ENCODE measurements around the gene PNMA6E.

The PNMA6E gene

DNA sequence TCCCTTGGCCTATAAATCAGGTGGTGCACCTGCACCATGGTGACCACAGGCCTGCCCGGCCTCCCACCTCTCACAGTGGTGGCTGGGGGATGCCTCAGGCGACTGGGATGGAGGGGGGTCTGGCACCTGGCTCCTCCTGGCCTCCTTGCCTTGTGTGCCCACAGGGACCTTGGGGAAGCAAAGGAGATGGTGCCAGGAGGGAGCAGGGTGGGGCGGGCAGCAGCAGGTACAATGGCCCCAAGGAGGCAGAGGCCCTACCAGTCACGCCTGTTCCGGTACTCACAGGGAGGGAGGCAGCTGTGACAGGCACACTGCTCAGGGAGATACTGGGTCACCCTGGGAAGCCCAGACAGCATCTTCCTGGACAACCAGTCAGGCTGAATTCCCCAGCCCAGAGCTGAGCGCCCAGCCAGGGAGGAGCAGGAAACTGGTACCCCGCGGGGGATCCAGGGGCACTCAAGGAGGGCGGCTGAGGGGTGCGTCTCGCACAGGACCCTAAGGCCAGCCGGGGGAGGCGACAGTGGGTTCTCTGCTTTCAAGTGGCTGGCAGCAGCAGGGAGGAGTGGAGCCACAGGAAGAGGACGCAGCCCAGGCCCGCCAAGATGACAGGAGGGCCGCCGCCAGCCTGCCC lies 45.9 kb upstream of the PNMA6E start:
- DNase-seq (ENCODE audit: low read depth in 2 of 2), result no peak
- no peak for TF ChIP-seq CTCF (IDR thresholded peaks at IDR 0.05; ENCODE audit: low read depth, low read length)
- no peak overlapping the region for H3K4me3 ChIP-seq (replicated peaks in 1 of 2; ENCODE audit: low read depth in 2 of 2, low read length in 2 of 2)

DNA sequence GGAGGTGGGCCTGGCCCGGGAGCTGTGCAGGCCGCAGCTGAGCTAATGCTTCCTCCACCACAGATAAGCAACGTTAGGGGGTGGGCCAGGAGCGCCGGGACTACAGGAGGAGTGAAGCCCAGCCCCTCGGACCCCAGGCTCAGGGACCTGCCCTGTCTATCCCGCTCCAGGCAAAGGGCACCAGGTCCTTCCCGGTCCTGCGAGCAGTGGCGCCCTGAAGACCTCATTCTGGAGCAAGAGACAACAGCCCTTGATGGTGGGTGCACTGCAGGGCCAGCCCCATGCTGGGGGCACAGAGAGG lies 45.4 kb upstream of the PNMA6E start:
- DNase-seq (ENCODE audit: low read depth in 2 of 2), result no peak
- H3K4me3 ChIP-seq (replicated peaks in 1 of 2; ENCODE audit: low read depth in 2 of 2, low read length in 2 of 2), result no peak overlapping the region
- no peak for TF ChIP-seq CTCF (IDR thresholded peaks at IDR 0.05; ENCODE audit: low read depth, low read length)

DNA sequence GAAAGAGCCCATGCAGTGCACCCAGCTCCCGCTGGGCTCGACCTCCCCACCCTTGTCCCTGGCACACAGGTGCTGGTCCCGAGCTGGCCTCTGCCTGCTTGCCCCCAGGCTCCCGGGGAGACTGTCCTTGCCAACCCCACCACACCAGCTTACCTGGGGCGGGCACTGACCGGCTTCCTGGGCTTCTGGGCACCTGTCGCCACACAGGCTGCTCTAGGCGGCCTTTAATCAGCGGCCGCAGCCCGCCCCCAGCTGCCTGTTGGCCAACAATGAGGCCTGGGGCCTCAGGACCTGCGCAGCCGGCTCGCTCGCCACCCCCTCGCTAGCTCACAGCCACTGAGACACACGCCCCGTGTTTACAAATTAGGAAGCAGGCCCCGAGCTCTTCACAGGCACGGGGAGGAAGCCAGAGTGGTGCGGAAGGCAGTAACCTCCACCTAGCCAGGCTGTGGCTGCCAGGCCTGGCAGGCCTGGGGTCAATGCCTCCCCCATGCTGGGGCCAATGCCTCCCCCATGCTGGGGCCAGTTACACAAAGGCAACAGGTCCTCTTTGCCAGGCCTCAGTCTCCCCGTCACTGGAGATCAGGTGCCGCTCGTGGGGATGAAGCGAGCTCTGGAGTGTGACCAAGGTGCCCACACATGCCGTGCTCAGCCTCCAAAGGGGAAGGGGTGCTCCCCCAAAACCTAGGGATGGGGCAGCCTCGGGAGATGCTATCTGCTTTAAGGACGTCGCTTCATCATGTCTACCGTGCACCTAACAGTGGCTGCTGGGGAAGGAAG lies 44.9 kb upstream of the PNMA6E start, which contains the start of gene TREX2:
TREX2 (minus strand) TSS at position 201 of the 780 bp plus-strand sequence. CDS start 626 bp downstream, outside the sequence.
- DNase-seq (ENCODE audit: low read depth in 2 of 2), result no peak
- TF ChIP-seq CTCF (IDR thresholded peaks at IDR 0.05; ENCODE audit: low read depth, low read length), result no peak
- H3K4me3 ChIP-seq (replicated peaks in 1 of 2; ENCODE audit: low read depth in 2 of 2, low read length in 2 of 2), result no peak within 1 kb of the TSS

DNA sequence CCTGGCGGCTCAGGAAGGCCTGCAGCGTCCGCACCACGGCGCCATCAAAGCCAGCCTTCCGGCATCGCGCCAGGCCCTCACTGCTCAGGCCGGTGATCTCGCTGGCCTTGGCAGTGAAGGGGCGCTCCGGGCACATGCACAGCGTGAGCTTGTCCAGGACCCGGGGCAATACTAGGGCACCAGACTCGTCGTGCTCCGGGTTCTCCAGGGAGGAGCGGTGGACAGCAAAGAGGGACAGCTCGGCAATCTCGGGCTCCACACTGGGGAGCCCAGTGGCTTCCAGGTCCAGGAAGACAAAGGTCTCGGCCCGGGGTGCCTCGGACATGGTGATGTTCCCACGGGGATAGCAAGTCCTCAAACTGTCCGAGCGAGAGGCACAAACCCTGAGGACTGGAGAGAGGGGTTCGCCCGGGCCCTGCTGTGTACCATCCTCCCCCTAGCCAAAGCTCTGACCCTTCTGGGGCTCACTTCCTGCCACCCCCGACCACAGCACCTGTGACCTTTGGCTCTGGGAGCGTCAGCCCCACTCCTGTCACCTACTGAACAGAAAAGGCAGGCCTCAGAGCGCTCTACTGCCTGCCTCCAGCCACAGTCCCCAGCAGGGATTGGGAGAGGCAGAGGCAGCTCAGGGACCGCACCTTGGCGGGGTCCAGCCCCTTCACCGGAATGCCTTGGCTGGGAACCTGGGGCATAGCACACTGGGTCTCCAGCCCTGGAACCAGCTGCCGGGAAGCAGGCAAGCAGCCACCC lies 44.1 kb upstream of the PNMA6E start:
- TF ChIP-seq CTCF (IDR thresholded peaks at IDR 0.05; ENCODE audit: low read depth, low read length), result no peak
- no peak for DNase-seq (ENCODE audit: low read depth in 2 of 2)
- no peak overlapping the region for H3K4me3 ChIP-seq (replicated peaks in 1 of 2; ENCODE audit: low read depth in 2 of 2, low read length in 2 of 2)

DNA sequence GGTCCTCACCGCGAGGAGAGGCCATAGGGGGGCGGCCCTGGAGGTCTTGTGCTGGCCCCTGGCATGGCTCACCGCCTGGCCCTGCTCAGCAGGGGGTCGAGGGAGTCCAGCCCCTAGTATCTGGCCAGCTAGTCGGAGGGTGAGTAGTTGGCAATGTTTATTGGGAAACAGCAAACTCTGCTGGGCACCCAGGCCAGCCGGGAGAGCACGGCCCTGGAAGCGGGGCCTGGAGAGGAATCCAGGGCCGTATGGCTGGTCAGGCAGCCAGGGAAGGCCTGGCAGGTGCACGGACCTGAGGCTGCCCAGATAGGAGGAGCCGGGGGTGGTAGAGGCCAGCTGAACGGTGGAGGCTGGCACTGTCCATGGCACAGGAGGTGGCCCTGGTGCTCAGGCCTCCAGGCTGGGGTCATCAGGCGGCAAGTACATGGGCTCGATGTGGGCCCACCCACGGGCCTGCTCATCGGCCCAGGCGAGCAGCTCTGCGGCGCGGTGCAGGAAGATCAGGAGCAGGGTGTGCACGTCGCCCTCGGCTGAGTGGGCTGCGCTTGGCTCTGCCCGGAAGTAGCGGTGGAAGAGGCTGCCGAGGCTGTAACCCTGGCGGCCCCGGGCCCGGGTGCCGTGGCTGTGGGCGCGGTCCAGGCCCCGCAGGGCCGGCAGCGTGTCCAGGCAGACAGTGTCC lies 43.3 kb upstream of the PNMA6E start:
- H3K4me3 ChIP-seq (replicated peaks in 1 of 2; ENCODE audit: low read depth in 2 of 2, low read length in 2 of 2), result no peak overlapping the region
- DNase-seq (ENCODE audit: low read depth in 2 of 2), result no peak
- no peak for TF ChIP-seq CTCF (IDR thresholded peaks at IDR 0.05; ENCODE audit: low read depth, low read length)

DNA sequence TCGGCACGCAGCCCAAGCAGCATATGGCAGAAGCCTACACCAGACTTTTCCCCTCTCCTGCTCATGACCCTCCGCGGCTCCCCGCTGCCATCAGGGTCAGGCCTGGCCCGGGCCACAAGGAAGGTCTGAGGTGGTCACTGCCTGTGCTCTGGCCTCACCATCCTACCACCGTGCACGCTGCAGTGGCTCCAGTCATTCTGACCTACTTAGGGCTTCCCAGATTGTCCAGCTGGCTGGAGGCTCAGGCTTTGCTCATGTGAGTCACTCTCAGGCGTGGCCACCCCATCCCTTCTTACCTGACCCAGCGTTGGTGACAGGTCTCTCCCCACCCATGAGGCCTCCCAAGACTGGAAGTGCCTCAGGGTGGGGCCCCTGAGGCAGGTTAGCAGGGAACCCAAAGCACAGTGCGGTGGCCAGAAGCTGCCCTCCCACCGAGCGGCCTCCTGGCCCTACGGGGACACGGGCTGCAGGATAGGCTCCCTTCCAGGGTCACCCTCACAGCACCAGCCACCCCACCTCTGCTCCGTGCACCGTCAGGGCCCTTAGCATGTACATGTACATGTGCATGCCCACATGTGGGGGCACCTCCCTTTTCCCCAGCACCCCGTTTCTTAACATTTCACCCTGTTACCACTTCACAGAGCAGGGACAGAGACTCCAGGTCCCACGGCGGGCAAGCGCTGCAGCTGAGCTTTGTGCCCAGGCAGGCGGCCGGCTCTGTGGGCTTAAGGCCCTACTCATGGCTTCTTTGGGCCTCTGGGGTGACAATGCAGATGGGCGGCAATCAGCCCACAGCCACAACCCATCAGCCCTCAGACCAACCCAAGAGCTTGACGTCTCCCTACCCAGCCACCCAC lies 42.6 kb upstream of the PNMA6E start:
- TF ChIP-seq CTCF (IDR thresholded peaks at IDR 0.05; ENCODE audit: low read depth, low read length), result no peak
- no peak for DNase-seq (ENCODE audit: low read depth in 2 of 2)
- no peak overlapping the region for H3K4me3 ChIP-seq (replicated peaks in 1 of 2; ENCODE audit: low read depth in 2 of 2, low read length in 2 of 2)

Measured in cardiac fibroblast (primary cell).